Ishikawa (cell line): ENCODE results near the gene FGF12.

Experiments
- CEBPB ChIP-seq: IDR thresholded peaks from 2 replicates; pipeline ENCODE4 v1.6.1; 2012
- CREB1 ChIP-seq: IDR thresholded peaks from 2 replicates; pipeline ENCODE4 v1.6.1; 2012; ENCODE audit warnings: low read depth
- EGR1 ChIP-seq: IDR thresholded peaks from 2 replicates; pipeline ENCODE4 v1.6.1; 2012
- EP300 ChIP-seq: IDR thresholded peaks from 2 replicates; pipeline ENCODE4 v1.6.1; 2012; ENCODE audit warnings: borderline replicate concordance
- FOXM1 ChIP-seq: IDR thresholded peaks from 2 replicates; pipeline ENCODE4 v1.6.1; 2012; ENCODE audit warnings: low read depth, borderline replicate concordance
- NFIC ChIP-seq: IDR thresholded peaks from 2 replicates; pipeline ENCODE4 v1.6.1; 2012
- RAD21 ChIP-seq: IDR thresholded peaks from 2 replicates; pipeline ENCODE4 v1.6.1; 2012; ENCODE audit warnings: low read depth
- TAF1 ChIP-seq: IDR thresholded peaks from 2 replicates; pipeline ENCODE4 v1.6.1; 2012; ENCODE audit warnings: low read depth, mild to moderate bottlenecking
- TCF12 ChIP-seq: IDR thresholded peaks from 2 replicates; pipeline ENCODE4 v1.6.1; 2012; ENCODE audit warnings: low read depth
- TEAD4 ChIP-seq: IDR thresholded peaks from 2 replicates; pipeline ENCODE4 v1.6.1; 2012
- YY1 ChIP-seq: IDR thresholded peaks from 2 replicates; pipeline ENCODE4 v1.6.1; 2012; ENCODE audit warnings: low read depth
- ZBTB7A ChIP-seq: IDR thresholded peaks from 2 replicates; pipeline ENCODE4 v1.6.1; 2012; ENCODE audit warnings: low read depth
- TF ChIP-seq, protein P1 (sequence below): IDR thresholded peaks from 2 replicates; pipeline ENCODE4 v1.6.1; 2012
- TF ChIP-seq, protein P2 (sequence below): IDR thresholded peaks from 2 replicates; pipeline ENCODE4 v1.6.1; 2012; ENCODE audit warnings: low read depth, mild to moderate bottlenecking
- TF ChIP-seq, protein P3 (sequence below): IDR thresholded peaks from 2 replicates; pipeline ENCODE4 v1.6.1; 2012

FGF12 gene

DNA sequence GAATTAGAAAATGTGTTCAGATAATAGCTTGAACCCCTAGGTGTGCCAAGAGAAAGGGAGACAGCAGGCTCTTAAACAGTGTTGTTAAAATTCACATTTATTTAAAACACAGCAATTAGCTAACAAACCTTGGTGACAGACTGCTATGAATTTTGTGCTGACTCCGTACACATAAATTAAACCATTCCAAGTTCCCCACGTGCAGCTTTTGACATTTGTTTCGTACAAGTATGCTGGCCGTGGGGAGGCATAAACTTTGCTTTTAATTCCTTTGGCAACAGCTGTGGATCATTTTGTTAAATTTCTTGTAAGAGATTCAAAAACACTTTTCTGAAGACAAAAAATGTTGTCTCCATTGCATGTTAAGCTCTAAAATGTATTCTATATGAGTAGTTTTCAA lies 465.3 kb downstream of the FGF12 start:
- TF ChIP-seq, protein P1, sequence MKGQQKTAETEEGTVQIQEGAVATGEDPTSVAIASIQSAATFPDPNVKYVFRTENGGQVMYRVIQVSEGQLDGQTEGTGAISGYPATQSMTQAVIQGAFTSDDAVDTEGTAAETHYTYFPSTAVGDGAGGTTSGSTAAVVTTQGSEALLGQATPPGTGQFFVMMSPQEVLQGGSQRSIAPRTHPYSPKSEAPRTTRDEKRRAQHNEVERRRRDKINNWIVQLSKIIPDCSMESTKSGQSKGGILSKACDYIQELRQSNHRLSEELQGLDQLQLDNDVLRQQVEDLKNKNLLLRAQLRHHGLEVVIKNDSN, result no peak
- TF ChIP-seq CEBPB (no peak), CREB1 (no peak), EP300 (no peak), NFIC (no peak), RAD21 (no peak), TAF1 (no peak), TCF12 (no peak), ZBTB7A (no peak), YY1 (no peak), FOXM1 (no peak), EGR1 (no peak), TEAD4 (no peak)
- TF ChIP-seq, protein P2, sequence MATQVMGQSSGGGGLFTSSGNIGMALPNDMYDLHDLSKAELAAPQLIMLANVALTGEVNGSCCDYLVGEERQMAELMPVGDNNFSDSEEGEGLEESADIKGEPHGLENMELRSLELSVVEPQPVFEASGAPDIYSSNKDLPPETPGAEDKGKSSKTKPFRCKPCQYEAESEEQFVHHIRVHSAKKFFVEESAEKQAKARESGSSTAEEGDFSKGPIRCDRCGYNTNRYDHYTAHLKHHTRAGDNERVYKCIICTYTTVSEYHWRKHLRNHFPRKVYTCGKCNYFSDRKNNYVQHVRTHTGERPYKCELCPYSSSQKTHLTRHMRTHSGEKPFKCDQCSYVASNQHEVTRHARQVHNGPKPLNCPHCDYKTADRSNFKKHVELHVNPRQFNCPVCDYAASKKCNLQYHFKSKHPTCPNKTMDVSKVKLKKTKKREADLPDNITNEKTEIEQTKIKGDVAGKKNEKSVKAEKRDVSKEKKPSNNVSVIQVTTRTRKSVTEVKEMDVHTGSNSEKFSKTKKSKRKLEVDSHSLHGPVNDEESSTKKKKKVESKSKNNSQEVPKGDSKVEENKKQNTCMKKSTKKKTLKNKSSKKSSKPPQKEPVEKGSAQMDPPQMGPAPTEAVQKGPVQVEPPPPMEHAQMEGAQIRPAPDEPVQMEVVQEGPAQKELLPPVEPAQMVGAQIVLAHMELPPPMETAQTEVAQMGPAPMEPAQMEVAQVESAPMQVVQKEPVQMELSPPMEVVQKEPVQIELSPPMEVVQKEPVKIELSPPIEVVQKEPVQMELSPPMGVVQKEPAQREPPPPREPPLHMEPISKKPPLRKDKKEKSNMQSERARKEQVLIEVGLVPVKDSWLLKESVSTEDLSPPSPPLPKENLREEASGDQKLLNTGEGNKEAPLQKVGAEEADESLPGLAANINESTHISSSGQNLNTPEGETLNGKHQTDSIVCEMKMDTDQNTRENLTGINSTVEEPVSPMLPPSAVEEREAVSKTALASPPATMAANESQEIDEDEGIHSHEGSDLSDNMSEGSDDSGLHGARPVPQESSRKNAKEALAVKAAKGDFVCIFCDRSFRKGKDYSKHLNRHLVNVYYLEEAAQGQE, result no peak
- TF ChIP-seq, protein P3, sequence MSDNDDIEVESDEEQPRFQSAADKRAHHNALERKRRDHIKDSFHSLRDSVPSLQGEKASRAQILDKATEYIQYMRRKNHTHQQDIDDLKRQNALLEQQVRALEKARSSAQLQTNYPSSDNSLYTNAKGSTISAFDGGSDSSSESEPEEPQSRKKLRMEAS, result no peak

DNA sequence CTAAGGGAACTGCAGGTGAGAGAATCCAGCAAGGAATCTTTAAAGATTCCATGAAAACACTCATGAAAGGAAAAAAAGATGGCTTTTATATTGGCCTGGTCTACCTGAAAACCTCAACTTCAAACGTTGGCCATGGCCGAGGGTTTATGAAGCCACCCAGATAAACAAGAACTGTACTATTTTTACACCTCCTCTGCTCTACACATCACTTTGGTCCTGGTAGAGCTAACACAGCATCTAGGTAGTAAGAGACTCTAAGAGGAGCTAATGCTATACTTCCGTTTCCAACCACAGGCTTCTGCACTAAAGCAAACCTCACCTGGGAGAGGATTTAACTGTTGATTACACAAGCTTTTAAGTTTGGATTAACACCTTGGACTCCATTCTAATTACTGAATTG lies 466.2 kb downstream of the FGF12 start:
- TF ChIP-seq FOXM1, result no peak
- no peak for TF ChIP-seq TEAD4
- TF ChIP-seq, protein P3, result no peak
- TF ChIP-seq, protein P2, result no peak
- no peak for TF ChIP-seq NFIC
- TF ChIP-seq TAF1, result no peak
- no peak for TF ChIP-seq YY1
- TF ChIP-seq TCF12, result no peak

DNA sequence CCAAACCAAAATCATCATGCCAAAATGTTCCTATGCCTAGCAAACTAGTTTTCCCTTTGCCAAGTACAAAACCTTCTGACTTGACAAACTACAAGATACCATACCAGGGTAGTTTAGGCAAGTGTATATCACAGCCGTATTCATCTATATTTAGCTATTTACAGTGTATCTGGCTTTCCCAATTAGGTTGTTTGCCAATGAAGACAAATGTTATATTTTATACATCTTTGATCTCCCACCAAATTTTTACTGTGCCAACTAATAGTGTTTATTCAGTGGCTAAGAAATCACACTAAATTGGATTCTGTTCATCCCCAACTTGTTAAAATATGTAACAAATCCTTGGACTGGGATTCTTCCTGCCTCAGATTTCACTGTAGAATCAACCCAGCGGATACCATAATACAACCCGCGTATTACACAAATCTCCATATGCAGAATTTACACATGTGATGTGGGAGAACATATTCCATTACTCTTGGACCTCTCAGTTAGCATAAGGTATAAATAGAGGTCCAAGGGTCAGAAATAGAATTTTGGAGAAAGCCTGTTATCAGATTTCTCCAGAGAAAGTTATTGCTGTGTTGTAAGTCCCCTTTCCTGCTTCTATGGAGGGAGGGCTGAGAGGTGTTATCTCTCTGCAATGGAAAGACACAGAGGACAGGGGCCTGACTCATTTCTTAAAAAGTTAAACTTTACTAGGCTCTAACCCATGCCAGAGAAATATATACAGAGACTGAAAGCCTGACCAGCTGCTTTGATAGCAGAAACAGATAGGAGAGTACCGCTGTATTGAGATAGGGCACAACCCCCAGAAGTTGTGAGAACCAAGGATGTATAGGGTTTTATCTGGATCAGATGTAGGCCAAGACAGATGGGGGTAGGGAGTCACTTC lies 467.0 kb downstream of the FGF12 start:
- TF ChIP-seq RAD21 (no peak), ZBTB7A (no peak)

DNA sequence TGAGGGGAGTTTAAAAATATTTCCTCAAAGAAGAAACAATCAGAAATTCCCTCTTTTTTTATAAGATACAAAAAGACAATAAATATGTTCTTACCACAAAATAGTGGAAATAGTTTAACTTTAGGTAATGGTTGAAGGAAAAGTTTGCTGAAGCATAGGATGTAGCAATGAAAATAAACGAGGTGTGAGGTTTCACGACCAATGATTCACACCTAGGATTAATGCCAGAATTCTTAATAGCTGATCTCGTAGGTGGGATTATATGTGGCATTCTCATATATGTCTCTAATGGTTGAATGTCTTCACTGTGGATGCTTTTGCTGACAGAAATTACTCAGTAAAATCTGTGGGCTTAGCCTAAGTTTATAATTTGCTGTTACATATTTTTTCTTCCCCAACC lies 467.7 kb downstream of the FGF12 start:
- TF ChIP-seq EP300 (no peak), FOXM1 (no peak), CREB1 (no peak), TAF1 (no peak), NFIC (no peak), RAD21 (no peak), TEAD4 (no peak), YY1 (no peak), TCF12 (no peak), ZBTB7A (no peak), EGR1 (no peak), CEBPB (no peak)
- TF ChIP-seq, protein P2, result no peak
- TF ChIP-seq, protein P3, result no peak
- TF ChIP-seq, protein P1, result no peak
